ENCODE results near the gene SECISBP2L. TPM values are rescaled to one million over a fixed set of nuclear protein-coding genes. Genes with fewer than 3 reads are reported as not detected.

SECISBP2L gene
- total and polyA plus RNA-seq, 7 donors: 4.5 to 31.9 (median 22.0) TPM

DNA sequence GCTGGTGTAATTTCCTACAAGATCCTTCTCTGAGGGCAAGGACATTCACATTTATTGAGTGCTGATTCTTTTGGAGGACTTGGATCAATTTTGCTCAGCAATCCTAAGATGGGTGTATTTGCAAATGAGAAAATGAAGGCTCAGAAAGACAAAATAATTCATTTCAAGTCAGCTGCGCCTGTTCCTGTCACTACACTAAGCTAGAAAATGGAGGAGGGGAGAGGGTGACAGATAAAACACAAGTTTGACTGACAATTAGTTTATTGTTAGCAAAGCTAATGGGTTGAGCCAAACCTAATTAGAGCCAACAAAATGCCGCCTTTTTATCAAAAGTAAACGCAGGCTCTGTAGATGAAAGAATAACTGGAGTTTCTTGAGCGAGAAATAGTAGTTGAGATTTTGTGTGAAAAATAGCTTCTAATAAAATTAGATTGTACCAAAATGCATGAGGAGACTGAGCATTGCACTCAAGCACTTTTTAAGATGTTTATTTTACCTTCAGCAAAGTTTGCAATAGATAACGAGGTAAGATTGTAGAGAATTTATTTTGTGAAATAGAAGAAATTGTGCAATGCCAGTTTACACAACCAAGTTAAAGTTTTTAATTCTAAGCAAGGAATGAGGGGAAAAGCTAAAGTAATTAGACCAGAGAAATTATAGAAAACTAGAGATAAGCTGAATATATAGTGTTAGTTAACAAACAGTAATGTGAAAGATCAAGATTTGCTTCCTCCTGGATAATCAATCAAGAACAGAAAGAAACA is 39.6 kb upstream of the SECISBP2L start:
- Histone ChIP-seq H3K27ac (no peak overlapping the region), H3K9me3 (no peaks in the 10 kb centered on the region), H3K4me1 (no peaks in the 10 kb centered on the region), H3K27me3 (ENCODE audit: insufficient read depth in 3 of 3, low read length in 2 of 3) (no peaks in the 10 kb centered on the region), H3K36me3 (ENCODE audit: insufficient read depth in 1 of 2, low read depth in 1 of 2) (no peaks in the 10 kb centered on the region), H3K4me3 (no peak overlapping the region)
- WGBS, 3 donors: 89 to 91% (median 89%) methylated on average over 5 of the region's 5 CpGs
- no peak for ATAC-seq
- TF ChIP-seq, protein P1, sequence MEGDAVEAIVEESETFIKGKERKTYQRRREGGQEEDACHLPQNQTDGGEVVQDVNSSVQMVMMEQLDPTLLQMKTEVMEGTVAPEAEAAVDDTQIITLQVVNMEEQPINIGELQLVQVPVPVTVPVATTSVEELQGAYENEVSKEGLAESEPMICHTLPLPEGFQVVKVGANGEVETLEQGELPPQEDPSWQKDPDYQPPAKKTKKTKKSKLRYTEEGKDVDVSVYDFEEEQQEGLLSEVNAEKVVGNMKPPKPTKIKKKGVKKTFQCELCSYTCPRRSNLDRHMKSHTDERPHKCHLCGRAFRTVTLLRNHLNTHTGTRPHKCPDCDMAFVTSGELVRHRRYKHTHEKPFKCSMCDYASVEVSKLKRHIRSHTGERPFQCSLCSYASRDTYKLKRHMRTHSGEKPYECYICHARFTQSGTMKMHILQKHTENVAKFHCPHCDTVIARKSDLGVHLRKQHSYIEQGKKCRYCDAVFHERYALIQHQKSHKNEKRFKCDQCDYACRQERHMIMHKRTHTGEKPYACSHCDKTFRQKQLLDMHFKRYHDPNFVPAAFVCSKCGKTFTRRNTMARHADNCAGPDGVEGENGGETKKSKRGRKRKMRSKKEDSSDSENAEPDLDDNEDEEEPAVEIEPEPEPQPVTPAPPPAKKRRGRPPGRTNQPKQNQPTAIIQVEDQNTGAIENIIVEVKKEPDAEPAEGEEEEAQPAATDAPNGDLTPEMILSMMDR (IDR thresholded peaks at IDR 0.05): no peak
- intact Hi-C loops (cut with DNase I): no loop called here
- no peak for DNase-seq

DNA sequence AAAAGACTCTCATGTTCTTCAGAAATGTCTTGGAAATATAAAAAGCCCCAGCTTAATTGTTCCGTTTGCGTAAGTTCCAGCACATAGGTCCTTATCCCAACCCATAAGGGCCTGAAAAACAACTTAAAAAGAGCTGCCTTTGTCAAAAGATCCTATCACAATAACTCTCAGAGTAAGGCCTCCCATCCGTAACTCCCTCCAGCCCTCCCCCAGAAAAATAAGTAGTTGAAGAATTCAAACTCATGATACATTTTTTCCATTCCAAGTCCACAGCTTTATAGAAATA is 38.0 kb upstream of the SECISBP2L start:
- TF ChIP-seq, protein P1 (IDR thresholded peaks at IDR 0.05): no peak
- Histone ChIP-seq H3K4me1 (no peaks in the 10 kb centered on the region), H3K27ac (no peak overlapping the region), H3K27me3 (ENCODE audit: insufficient read depth in 3 of 3, low read length in 2 of 3) (no peaks in the 10 kb centered on the region), H3K4me3 (no peak overlapping the region), H3K9me3 (no peaks in the 10 kb centered on the region), H3K36me3 (ENCODE audit: insufficient read depth in 1 of 2, low read depth in 1 of 2) (no peaks in the 10 kb centered on the region)
- DNase-seq: no peak
- ATAC-seq: no peak
- intact Hi-C loops (cut with DNase I): no loop called here
- 91 to 94% (median 94%) methylated on average over 3 of the region's 3 CpGs for whole genome bisulfite sequencing, 3 donors

DNA sequence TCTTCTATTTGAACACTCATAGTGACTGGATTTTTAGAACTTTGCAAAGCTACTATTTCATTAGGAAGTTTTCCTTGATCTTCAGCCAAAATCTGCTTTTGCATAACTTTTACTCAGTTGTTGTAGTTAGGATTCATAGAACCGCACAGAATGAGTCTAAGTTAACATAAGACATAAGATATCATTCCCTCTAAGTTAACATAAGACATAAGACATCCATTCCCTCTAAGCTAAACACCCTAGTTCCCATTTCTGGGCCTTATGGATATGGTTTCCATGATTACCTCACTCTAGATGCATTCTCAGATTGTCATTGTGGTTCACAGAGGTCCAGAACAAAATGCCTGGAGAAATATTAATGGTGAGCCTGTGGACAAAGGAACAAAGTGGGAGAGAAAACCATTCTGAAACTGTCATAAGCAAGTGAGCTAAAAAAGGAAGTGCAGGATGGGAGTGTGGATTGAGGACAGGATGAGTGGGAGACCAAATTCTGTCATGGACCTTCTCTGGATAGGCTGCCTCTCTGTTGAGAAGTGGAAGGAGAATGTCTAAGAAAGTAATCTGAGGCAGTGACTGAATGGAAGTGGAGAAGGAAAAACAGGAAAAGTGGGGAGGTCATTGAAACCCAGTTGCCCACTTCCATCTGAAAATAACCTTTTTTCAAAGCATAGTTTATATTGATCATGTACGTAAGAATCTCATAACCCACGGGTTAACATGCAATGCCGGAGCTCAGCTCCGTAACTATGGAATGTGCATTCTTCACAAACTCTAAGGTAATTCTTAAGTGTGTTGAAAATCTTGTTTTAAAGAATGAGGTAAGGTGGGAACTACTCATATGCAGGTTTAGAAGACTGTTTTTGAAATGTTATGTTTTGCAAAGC is 37.4 kb upstream of the SECISBP2L start:
- intact Hi-C loops (cut with DNase I): no loop called here
- Histone ChIP-seq H3K27me3 (ENCODE audit: insufficient read depth in 3 of 3, low read length in 2 of 3) (no peaks in the 10 kb centered on the region), H3K4me1 (no peaks in the 10 kb centered on the region), H3K36me3 (ENCODE audit: insufficient read depth in 1 of 2, low read depth in 1 of 2) (no peaks in the 10 kb centered on the region), H3K9me3 (no peaks in the 10 kb centered on the region), H3K4me3 (no peak overlapping the region), H3K27ac (no peak overlapping the region)
- DNase-seq (no peak), ATAC-seq (no peak)
- WGBS, 3 donors: 86 to 96% (median 93%) methylated on average over 5 of the region's 5 CpGs
- TF ChIP-seq, protein P1 (IDR thresholded peaks at IDR 0.05): no peak

DNA sequence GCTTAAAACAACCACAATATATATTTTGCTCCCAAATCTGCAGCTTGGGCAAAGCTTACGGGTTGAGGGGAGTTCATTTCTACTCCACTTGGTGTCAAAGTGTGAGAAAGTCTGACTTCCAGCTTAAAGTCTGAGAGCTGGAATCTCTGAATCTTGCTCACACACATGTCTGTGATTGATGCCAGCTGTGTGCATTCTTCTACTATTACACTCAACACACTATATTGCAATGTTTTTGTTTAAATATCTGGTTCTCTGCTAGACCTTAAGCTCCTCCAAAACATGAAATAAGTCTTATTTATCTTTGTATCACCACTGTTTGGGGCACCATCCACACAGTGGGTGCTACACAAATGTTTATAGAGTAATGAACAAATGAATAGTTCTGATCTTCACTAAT is 36.7 kb upstream of the SECISBP2L start:
- 33 to 68% (median 61%) methylated on average over 1 of the region's 1 CpG for WGBS, 3 donors
- H3K36me3 ChIP-seq (ENCODE audit: insufficient read depth in 1 of 2, low read depth in 1 of 2): no peaks in the 10 kb centered on the region
- H3K9me3 ChIP-seq: no peaks in the 10 kb centered on the region
- TF ChIP-seq, protein P1 (IDR thresholded peaks at IDR 0.05): no peak
- intact Hi-C loops (cut with DNase I): no loop called here
- no peaks in the 10 kb centered on the region for H3K4me1 ChIP-seq
- H3K27me3 ChIP-seq (ENCODE audit: insufficient read depth in 3 of 3, low read length in 2 of 3): no peaks in the 10 kb centered on the region
- H3K4me3 ChIP-seq: no peak overlapping the region
- no peak for ATAC-seq
- no peak overlapping the region for H3K27ac ChIP-seq
- no peak for DNase-seq

Data from psoas muscle (tissue), 8 donors.